ENCODE data around the gene IQGAP2.

DNA sequence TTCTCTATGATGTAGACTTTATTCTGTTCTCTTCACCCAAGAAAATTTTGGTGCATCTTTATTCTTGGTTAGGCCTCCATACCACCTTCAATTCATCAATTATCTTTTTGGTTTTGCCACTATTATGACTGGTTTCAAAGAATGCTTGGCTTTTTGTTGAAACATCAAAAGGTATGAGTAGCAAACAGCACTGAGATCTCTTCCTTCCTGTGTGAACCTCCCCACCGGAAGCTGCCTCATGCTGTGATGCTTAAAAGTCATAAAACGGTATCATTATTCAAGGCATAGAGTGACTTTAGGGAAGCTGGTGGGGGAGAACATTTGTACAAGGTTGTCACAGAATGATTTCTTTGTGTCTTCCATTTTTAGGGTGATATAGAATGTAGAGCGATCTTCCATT lies 70.6 kb downstream of the IQGAP2 start:
- TF ChIP-seq CTCF (IDR thresholded peaks at IDR 0.05; ENCODE audit: low read depth, low read length, poor library complexity, severe bottlenecking) (no peak), EZH2phosphoT487 (IDR thresholded peaks at IDR 0.05; ENCODE audit: borderline replicate concordance, low read length) (no peak)

Data from DOHH2 (cell line).